Measurements from ENCODE around the gene HDAC5. TPM values are rescaled to one million over a fixed set of nuclear protein-coding genes. Genes with fewer than 3 reads are reported as not detected.

Gene HDAC5
- polyA plus RNA-seq, 4 donors = 10.1 to 39.9 (median 17.3) TPM

DNA sequence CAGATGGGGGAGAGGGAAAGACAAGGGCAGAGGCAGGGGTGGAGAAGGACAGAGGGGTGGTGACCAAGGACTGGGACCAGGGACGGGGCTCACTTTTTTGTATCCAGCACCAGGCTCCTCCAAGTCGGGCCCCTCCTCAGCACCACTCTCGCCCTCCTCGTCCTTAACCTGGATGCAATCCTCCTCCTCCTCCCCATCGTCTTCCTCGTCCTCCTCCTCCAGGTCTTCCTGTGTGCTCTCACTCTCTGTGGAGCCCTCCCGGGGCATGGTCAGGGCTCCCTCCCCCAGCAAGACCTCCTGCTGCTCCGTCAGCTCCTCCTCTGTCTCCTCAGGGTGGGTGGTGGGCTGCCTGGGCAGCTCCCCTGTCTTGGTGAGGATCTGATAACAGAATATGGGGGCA lies 36.1 kb downstream of the HDAC5 start:
- Histone ChIP-seq H3K27me3 (ENCODE audit: control insufficient read depth in 3 of 3, insufficient read depth in 3 of 3, low read length in 3 of 3) (no peaks in the 10 kb centered on the region), H3K36me3 (ENCODE audit: control insufficient read depth in 3 of 3, insufficient read depth in 2 of 3, low read depth in 1 of 3, low read length in 3 of 3) (peaks cover 0 to 92% (median 11%) of the 10 kb centered on the region in 3 donors), H3K4me1 (ENCODE audit: control insufficient read depth in 3 of 3, insufficient read depth in 2 of 3, low read depth in 1 of 3, low read length in 2 of 3) (peaks cover 0 to 6% (median 0%) of the 10 kb centered on the region in 3 donors), H3K27ac (ENCODE audit: low read depth in 1 of 3, low read length in 2 of 3) (no peak overlapping the region), H3K9me3 (ENCODE audit: control insufficient read depth in 2 of 2, insufficient read depth in 1 of 2, low read depth in 1 of 2, low read length in 1 of 2) (no peaks in the 10 kb centered on the region), H3K4me3 (ENCODE audit: low read depth in 1 of 3, low read length in 3 of 3) (no peak overlapping the region)
- 69 to 81% (median 75%) methylated on average over 7 to 8 of the region's 8 CpGs for WGBS, 3 donors
- FAIRE-seq = no peak
- DNase-seq = no peak

DNA sequence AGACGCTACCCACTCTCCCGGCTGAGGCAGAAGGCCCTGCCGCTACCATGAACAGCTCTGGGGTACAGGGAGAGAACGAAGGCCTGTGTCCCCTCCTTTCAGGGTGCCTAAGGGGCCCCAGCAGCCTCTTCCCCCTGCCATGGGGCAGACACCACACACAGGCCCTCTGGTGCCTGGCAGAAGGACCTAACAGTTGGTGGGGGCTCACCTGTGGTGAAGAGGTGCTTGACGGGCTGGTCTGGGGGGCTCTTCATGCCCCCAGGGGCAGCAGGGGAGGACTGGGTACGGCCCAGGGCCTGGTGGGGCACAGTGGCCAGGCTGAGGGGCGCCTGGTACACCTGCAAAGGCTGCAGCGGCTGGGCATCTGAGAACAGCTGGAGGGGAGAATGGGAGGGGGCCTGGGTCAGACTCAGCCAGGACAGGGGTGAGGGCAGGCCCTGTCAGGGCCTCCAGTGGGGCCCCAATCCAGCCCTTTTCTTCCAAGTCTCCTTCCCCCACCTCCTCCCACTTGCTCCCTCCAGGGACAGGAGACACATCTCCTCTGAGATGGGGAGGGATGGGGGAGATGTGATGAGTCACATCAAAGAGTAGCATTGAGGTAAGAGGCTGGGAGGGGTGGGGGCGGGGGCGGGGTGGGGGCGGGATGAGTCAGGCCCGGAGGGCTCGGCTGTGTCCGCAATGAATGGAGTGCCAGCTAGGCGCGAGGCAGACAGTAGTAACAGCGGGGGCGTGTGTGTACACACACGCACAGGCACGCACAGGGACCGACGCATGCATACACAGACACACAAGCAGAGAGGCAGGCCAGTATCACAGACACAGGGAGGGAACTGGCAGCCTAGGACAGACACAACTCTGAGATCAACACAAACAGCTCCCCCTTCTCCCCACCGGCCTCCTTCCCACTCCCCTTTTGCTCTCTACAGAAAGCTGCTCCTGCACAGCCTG lies 36.8 kb downstream of the HDAC5 start:
- H3K36me3 ChIP-seq (ENCODE audit: control insufficient read depth in 3 of 3, insufficient read depth in 2 of 3, low read depth in 1 of 3, low read length in 3 of 3) = peaks cover 0 to 92% (median 9%) of the 10 kb centered on the region in 3 donors
- no peak overlapping the region for H3K27ac ChIP-seq (ENCODE audit: low read depth in 1 of 3, low read length in 2 of 3)
- FAIRE-seq (no peak), DNase-seq (no peak)
- WGBS, 3 donors = 56 to 66% (median 59%) methylated on average over 22 to 23 of the region's 23 CpGs
- peaks cover 0 to 6% (median 0%) of the 10 kb centered on the region in 3 donors for H3K4me1 ChIP-seq (ENCODE audit: control insufficient read depth in 3 of 3, insufficient read depth in 2 of 3, low read depth in 1 of 3, low read length in 2 of 3)
- H3K27me3 ChIP-seq (ENCODE audit: control insufficient read depth in 3 of 3, insufficient read depth in 3 of 3, low read length in 3 of 3) = no peaks in the 10 kb centered on the region
- no peak overlapping the region for H3K4me3 ChIP-seq (ENCODE audit: low read depth in 1 of 3, low read length in 3 of 3)
- H3K9me3 ChIP-seq (ENCODE audit: control insufficient read depth in 2 of 2, insufficient read depth in 1 of 2, low read depth in 1 of 2, low read length in 1 of 2) = no peaks in the 10 kb centered on the region

DNA sequence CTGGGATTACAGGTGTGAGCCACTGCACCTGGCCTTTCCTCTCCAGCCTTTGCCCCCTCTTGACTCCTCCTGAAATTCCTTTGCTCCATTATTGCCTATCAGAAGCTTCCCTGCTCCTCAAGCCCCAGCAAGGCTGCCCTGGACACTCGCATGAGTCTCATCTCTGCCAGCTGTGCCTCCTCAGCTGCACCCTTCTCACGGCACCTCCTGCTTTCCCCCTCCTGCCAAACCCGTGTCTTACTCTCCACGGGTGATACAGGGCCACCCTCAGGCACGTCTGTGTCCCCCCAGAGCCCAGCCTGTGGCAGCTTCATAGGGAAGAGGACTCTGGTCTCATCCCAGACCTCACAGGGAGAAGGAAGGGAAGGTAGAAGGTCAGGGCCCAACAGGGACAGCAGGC lies 37.5 kb downstream of the HDAC5 start:
- FAIRE-seq (no peak), DNase-seq (no peak)
- peaks cover 0 to 89% (median 3%) of the 10 kb centered on the region in 3 donors for H3K36me3 ChIP-seq (ENCODE audit: control insufficient read depth in 3 of 3, insufficient read depth in 2 of 3, low read depth in 1 of 3, low read length in 3 of 3)
- peaks cover 0 to 6% (median 0%) of the 10 kb centered on the region in 3 donors for H3K4me1 ChIP-seq (ENCODE audit: control insufficient read depth in 3 of 3, insufficient read depth in 2 of 3, low read depth in 1 of 3, low read length in 2 of 3)
- no peaks in the 10 kb centered on the region for H3K27me3 ChIP-seq (ENCODE audit: control insufficient read depth in 3 of 3, insufficient read depth in 3 of 3, low read length in 3 of 3)
- 69 to 86% (median 76%) methylated on average over 5 of the region's 5 CpGs for WGBS, 3 donors
- no peaks in the 10 kb centered on the region for H3K9me3 ChIP-seq (ENCODE audit: control insufficient read depth in 2 of 2, insufficient read depth in 1 of 2, low read depth in 1 of 2, low read length in 1 of 2)
- no peak overlapping the region for H3K27ac ChIP-seq (ENCODE audit: low read depth in 1 of 3, low read length in 2 of 3)
- no peak overlapping the region for H3K4me3 ChIP-seq (ENCODE audit: low read depth in 1 of 3, low read length in 3 of 3)

DNA sequence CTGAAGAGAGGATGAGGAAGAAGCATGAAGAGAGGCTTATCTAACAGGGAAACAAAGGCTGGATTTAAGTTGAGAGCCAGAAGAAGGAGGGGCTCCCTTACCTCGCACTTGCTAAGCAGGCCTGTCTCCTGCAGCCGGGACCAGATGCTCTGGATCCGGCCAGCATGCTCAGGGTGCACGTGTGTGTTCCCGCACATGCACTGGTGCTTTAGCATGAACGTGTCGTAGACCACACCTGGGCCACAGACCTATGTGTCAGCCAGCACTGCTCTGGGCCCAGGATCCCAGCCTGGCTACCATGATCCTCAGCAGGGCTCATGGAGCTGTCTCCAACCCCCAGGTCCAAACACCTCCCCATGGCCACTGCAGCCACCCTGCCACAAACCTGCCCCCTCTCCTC lies 38.5 kb downstream of the HDAC5 start:
- WGBS, 3 donors = 89 to 90% (median 89%) methylated on average over 7 of the region's 7 CpGs
- Histone ChIP-seq H3K4me1 (ENCODE audit: control insufficient read depth in 3 of 3, insufficient read depth in 2 of 3, low read depth in 1 of 3, low read length in 2 of 3) (peaks cover 0 to 6% (median 0%) of the 10 kb centered on the region in 3 donors), H3K27ac (ENCODE audit: low read depth in 1 of 3, low read length in 2 of 3) (no peak overlapping the region), H3K4me3 (ENCODE audit: low read depth in 1 of 3, low read length in 3 of 3) (no peak overlapping the region), H3K36me3 (ENCODE audit: control insufficient read depth in 3 of 3, insufficient read depth in 2 of 3, low read depth in 1 of 3, low read length in 3 of 3) (peaks cover 3 to 91% (median 3%) of the 10 kb centered on the region in 3 donors), H3K27me3 (ENCODE audit: control insufficient read depth in 3 of 3, insufficient read depth in 3 of 3, low read length in 3 of 3) (no peaks in the 10 kb centered on the region), H3K9me3 (ENCODE audit: control insufficient read depth in 2 of 2, insufficient read depth in 1 of 2, low read depth in 1 of 2, low read length in 1 of 2) (no peaks in the 10 kb centered on the region)
- FAIRE-seq (no peak), DNase-seq (no peak)

DNA sequence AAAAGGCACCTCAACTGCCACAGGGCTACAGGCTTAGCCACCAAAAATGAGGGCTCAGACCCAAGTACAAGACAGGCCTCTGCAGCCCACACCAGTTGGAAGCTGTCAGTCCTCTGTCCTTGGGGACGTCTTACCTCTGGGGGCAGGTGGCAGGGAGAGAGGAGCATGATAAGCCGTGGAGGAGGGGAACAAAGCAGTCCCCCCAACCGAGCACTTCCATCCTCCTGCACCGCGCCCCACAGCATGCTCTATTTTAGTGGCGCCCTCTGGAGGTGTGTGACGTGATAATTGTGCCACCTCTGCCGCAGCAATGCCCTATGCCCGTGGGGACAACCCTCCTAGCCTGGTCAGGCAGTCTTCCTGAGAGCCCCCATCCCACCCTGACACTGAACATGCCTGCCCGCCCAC lies 39.3 kb downstream of the HDAC5 start:
- DNase-seq = no peak
- Histone ChIP-seq H3K4me3 (ENCODE audit: low read depth in 1 of 3, low read length in 3 of 3) (no peak overlapping the region), H3K9me3 (ENCODE audit: control insufficient read depth in 2 of 2, insufficient read depth in 1 of 2, low read depth in 1 of 2, low read length in 1 of 2) (no peaks in the 10 kb centered on the region), H3K4me1 (ENCODE audit: control insufficient read depth in 3 of 3, insufficient read depth in 2 of 3, low read depth in 1 of 3, low read length in 2 of 3) (peaks cover 0 to 6% (median 0%) of the 10 kb centered on the region in 3 donors), H3K36me3 (ENCODE audit: control insufficient read depth in 3 of 3, insufficient read depth in 2 of 3, low read depth in 1 of 3, low read length in 3 of 3) (peaks cover 3 to 90% (median 3%) of the 10 kb centered on the region in 3 donors), H3K27me3 (ENCODE audit: control insufficient read depth in 3 of 3, insufficient read depth in 3 of 3, low read length in 3 of 3) (no peaks in the 10 kb centered on the region), H3K27ac (ENCODE audit: low read depth in 1 of 3, low read length in 2 of 3) (no peak overlapping the region)
- 68 to 73% (median 73%) methylated on average over 10 of the region's 10 CpGs for WGBS, 3 donors
- no peak for FAIRE-seq

DNA sequence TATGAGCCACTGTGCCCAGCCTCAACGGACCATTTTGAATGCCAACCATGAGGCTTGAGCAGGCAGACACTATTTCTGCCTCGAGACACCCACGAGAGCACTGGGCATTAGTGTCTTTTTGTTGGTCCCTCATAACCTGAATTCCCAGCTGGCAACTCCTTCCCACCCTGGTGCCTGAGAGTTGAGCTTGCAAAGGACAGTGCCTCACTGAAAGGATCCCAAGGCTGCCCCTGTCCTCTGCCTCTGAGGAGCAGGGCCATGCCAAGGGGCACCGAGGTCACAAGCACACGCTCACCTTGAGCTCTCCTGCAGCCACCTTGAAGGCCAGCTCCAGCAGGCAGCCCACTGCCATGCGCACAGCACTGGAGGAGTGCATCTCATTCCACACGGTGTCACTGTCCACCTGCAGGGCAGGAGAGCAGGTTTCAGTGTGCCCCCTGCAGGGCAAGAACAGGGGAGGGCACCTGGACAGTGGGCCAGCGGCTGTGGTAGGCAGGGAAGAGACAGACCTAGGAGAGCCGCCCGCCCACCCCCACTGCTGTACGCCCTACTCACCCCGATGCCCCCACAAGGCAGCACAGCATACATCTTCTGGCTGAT lies 40.1 kb downstream of the HDAC5 start:
- no peak for FAIRE-seq
- H3K27ac ChIP-seq (ENCODE audit: low read depth in 1 of 3, low read length in 2 of 3) = no peak overlapping the region
- WGBS, 3 donors = 84 to 90% (median 87%) methylated on average over 12 of the region's 12 CpGs
- H3K36me3 ChIP-seq (ENCODE audit: control insufficient read depth in 3 of 3, insufficient read depth in 2 of 3, low read depth in 1 of 3, low read length in 3 of 3) = peaks cover 3 to 90% (median 3%) of the 10 kb centered on the region in 3 donors
- no peak overlapping the region for H3K4me3 ChIP-seq (ENCODE audit: low read depth in 1 of 3, low read length in 3 of 3)
- no peaks in the 10 kb centered on the region for H3K9me3 ChIP-seq (ENCODE audit: control insufficient read depth in 2 of 2, insufficient read depth in 1 of 2, low read depth in 1 of 2, low read length in 1 of 2)
- H3K27me3 ChIP-seq (ENCODE audit: control insufficient read depth in 3 of 3, insufficient read depth in 3 of 3, low read length in 3 of 3) = no peaks in the 10 kb centered on the region
- peak in 1 of 2 donors; percentile 28 for DNase-seq
- H3K4me1 ChIP-seq (ENCODE audit: control insufficient read depth in 3 of 3, insufficient read depth in 2 of 3, low read depth in 1 of 3, low read length in 2 of 3) = peaks cover 0 to 6% (median 0%) of the 10 kb centered on the region in 3 donors

DNA sequence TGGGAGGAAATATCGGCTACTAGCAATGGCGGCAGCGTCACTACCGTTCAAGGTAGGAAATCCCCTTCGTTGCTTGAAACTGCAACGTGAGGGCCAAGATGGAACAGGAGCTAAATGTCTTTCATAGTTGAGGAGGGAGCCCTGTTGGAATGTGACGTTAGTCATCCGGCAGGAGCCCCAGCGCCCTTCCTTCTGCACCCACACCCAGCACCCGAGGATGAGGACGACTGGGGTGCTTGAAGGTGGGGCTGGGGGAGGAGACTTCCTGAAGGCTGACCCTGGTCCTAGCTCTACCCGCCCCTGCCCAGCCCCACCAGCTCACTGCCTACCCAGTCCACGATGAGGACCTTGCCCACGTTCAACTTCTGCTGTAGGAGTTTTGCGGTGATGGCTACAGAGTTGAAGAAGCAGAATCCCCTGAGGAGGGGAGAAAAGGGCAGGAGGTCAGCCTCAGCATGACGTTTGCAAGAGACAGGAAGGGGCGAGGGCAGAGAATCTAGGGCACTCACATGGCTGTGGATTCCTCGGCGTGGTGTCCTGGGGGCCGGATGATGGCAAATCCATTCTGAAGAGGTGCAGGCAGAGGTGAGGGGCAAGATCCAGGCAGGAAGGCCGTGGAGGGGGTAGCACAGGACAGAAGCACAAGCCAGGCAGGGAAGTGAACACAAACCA lies 41.0 kb downstream of the HDAC5 start:
- 81 to 88% (median 86%) methylated on average over 21 of the region's 21 CpGs for WGBS, 3 donors
- Histone ChIP-seq H3K27me3 (ENCODE audit: control insufficient read depth in 3 of 3, insufficient read depth in 3 of 3, low read length in 3 of 3) (no peaks in the 10 kb centered on the region), H3K27ac (ENCODE audit: low read depth in 1 of 3, low read length in 2 of 3) (no peak overlapping the region), H3K4me1 (ENCODE audit: control insufficient read depth in 3 of 3, insufficient read depth in 2 of 3, low read depth in 1 of 3, low read length in 2 of 3) (peaks cover 0 to 4% (median 0%) of the 10 kb centered on the region in 3 donors), H3K36me3 (ENCODE audit: control insufficient read depth in 3 of 3, insufficient read depth in 2 of 3, low read depth in 1 of 3, low read length in 3 of 3) (peaks cover 3 to 90% (median 6%) of the 10 kb centered on the region in 3 donors), H3K9me3 (ENCODE audit: control insufficient read depth in 2 of 2, insufficient read depth in 1 of 2, low read depth in 1 of 2, low read length in 1 of 2) (no peaks in the 10 kb centered on the region), H3K4me3 (ENCODE audit: low read depth in 1 of 3, low read length in 3 of 3) (no peak overlapping the region)
- FAIRE-seq = no peak
- DNase-seq = no peak

DNA sequence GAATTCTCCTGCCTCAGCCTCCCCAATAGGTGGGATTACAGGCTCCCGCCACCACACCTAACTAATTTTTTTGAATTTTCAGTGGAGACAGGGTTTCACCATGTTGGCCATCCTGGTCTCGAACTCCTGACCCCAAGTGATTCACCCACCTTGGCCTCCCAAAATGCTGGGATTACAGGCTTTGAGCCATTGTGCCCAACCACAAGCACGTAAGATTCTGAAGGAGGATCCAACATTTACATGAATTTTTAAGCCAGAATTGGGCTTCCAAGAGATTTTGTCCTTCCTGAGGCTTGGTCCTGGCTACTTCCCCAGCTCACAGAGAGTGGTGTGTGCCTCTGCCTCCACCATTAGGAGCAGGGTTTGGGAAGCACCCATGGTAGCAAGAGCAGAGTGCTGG lies 41.8 kb downstream of the HDAC5 start:
- 96 to 97% (median 96%) methylated on average over 3 of the region's 3 CpGs for WGBS, 3 donors
- DNase-seq (no peak), FAIRE-seq (no peak)
- Histone ChIP-seq H3K27ac (ENCODE audit: low read depth in 1 of 3, low read length in 2 of 3) (no peak overlapping the region), H3K36me3 (ENCODE audit: control insufficient read depth in 3 of 3, insufficient read depth in 2 of 3, low read depth in 1 of 3, low read length in 3 of 3) (peaks cover 3 to 91% (median 6%) of the 10 kb centered on the region in 3 donors), H3K4me1 (ENCODE audit: control insufficient read depth in 3 of 3, insufficient read depth in 2 of 3, low read depth in 1 of 3, low read length in 2 of 3) (no peaks in the 10 kb centered on the region), H3K4me3 (ENCODE audit: low read depth in 1 of 3, low read length in 3 of 3) (no peak overlapping the region), H3K9me3 (ENCODE audit: control insufficient read depth in 2 of 2, insufficient read depth in 1 of 2, low read depth in 1 of 2, low read length in 1 of 2) (no peaks in the 10 kb centered on the region), H3K27me3 (ENCODE audit: control insufficient read depth in 3 of 3, insufficient read depth in 3 of 3, low read length in 3 of 3) (no peaks in the 10 kb centered on the region)
